Measurements from ENCODE around the gene GPA33.

Gene GPA33

DNA sequence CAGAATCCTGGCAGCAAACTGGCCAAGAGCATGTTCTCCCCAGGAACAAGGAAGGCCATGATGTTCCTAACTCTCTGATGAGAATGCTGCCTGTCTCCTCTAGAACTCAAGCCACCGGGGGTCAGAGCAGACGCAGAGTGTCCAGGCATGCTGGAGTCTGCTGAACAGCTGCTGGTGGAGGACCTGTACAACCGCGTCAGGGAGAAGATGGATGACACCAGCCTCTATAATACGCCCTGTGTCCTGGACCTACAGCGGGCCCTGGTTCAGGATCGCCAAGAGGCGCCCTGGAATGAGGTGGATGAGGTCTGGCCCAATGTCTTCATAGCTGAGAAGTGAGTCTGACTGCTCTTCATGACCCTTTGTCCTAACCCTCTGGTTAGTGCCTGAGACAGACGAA lies 27.0 kb upstream of the GPA33 start:
- no peak for DNase-seq (ENCODE audit: low spot score)

DNA sequence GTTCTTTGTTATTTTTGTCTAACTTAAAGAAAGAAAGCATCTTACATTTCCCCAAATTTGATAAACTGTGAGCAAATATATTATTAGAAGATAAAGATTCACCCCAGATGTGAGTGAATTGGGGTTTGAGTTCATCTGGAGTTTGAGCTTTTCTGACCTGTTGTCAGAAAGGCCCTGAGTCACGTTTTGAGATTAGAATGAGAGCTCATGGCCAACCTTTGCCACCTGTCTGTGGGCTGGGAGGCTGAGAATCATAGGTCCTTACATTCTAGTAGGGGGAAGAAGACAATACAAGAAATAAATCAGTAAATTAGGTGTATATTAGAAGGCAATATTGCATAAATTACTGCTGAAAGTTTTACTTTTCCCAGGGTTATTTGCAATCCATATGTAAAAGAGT lies 26.0 kb upstream of the GPA33 start:
- no peak for DNase-seq (ENCODE audit: low spot score)

DNA sequence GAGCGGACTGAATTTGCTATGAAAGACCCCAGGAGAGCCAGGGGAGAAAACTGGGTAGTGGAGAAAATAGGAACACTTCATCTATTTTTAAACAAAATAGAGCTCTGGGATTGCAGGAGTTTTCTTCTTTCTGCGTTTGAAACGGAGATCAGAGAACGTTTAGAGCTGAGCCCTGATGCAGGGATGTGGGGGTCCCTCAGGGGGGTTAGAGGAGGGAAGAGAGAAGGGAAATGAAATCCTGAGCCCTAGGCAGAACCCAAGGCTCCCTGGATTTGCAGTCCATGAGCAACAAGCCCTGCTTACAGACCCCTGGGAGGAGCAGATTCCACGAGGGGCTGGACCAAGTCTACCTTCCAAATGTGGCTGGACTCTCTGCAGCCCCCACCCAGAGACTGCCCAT lies 25.5 kb upstream of the GPA33 start:
- DNase-seq (ENCODE audit: low spot score) = no peak

DNA sequence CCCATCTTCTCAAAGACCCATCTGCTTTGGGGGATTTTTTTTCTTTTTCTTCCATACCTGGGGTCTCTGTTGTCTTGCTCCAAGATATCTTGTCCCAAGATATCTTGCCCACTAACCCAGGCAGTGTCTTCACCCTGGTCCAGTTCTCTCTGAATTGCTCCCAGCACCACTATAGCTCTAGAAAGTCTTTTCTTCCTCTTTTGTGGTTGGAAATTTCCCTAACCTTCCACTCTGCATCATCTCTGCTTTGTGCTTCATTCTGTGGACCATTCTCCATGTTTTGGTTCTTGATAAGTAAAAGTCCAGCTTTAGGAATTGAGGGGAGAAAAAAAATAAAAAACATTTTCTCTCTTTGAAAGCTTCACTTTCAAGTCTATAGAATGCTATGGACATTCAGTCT lies 24.5 kb upstream of the GPA33 start:
- no peak for DNase-seq (ENCODE audit: low spot score)

DNA sequence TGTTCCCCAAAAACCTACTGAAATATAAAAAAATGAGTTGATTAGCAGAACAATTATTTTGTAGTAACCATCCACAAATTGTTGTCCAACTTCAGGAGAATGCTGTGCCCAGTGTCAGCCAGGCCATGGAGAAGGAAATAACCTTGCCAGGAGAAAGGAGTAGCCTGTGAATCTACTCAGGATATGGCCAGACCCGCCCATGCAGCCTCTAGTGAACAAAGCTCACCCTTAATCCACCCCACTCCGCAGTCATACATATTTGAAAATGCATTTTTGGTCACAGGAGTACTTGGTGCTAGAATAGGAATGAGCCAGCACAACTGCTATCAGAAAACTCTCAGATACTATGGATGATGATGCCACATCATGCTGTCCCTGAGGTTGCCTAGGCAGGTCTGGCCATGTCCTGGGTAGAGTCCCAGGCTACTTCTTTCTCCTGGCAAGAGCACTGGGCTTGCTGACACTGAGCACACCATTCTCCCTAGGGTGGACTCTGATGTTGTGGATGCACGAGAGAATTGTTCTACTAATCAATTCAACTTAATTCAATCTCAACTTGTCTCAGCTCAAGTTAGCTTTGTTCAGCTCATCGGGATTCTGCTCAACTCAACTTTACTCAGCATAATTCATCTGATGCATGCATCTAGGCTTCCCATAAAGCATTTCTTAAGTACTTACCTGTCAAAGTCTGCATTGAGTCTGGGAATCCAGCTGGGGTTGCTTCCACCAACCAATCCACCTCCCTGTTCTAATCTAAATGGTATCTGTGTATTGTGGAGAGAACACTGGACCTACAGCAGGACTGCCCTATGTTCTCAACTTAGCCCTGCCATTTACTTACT lies 21.9 kb upstream of the GPA33 start:
- no peak for DNase-seq (ENCODE audit: low spot score)

DNA sequence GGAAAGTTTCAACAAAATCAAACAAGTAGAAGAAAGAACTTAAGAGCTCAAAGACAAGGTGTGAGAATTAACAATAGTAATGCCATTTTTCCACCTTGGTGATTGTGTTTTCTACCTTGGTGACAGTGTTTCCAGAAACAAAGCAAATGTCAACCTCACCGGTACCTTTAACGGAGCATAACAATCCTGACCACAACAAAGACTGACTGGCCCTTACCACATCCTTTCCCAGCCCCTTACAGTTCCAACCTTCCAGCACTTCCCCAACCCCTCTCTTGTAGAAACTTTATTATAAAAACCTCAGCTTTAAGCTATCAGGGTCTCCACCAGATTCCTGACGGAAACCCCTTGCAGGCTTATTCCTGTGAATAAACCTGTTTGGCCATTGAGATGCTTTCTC lies 20.4 kb upstream of the GPA33 start:
- no peak for DNase-seq (ENCODE audit: low spot score)

DNA sequence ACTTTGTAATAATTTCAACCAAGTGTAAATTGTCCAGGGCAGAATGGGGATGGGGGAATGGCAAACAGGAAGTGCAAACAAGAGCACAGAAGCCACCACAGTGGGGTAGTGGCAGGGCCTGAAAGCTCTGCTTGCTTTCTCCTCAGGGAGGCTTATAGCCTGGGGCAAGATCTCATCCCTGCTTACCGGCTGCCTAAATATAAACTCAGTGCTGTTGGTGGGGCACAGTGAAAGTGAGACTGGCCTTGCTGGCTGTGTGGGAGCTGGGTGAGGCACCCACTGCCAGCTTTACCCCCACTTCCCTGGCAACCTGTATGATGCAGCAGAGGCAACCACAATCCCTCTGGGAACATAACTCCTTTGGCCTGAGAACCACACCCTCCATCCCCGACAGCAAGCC lies 18.9 kb upstream of the GPA33 start:
- no peak for DNase-seq (ENCODE audit: low spot score)

DNA sequence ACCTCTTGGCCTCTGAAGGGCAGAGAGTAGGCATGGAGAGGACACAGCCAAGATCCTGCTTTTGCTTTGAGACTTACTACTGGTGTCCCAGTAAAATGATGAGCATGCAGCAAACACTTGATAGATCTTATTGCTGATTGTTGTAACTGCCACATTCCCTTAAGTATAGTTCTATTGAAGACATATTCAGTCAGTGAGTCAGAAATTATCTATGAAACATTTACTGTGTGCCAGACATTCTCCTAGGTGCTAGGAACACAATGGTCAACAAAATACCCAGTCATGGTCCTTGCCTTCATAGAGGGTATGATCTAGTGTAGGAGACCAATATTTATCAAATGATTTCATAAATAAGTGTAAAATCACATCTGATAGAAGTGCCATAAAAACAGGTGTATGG lies 17.3 kb upstream of the GPA33 start:
- no peak for DNase-seq (ENCODE audit: low spot score)

DNA sequence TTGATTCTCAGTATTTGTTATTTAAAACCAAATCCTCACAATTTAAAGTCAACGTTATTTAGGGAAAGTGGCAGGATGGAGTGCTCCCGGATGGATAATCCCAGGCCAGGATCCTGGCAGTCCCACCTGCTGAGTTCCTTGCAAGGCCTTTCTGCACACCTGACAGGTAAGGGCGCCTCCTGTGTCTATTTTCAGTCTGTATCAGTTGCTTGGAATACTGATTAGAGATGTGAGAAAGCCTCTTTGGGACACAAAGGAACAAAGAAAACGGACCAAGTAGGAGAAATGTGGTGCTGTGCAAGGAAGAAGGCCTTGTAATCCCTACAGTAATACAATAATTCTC lies 15.9 kb upstream of the GPA33 start:
- no peak for DNase-seq (ENCODE audit: low spot score)

DNA sequence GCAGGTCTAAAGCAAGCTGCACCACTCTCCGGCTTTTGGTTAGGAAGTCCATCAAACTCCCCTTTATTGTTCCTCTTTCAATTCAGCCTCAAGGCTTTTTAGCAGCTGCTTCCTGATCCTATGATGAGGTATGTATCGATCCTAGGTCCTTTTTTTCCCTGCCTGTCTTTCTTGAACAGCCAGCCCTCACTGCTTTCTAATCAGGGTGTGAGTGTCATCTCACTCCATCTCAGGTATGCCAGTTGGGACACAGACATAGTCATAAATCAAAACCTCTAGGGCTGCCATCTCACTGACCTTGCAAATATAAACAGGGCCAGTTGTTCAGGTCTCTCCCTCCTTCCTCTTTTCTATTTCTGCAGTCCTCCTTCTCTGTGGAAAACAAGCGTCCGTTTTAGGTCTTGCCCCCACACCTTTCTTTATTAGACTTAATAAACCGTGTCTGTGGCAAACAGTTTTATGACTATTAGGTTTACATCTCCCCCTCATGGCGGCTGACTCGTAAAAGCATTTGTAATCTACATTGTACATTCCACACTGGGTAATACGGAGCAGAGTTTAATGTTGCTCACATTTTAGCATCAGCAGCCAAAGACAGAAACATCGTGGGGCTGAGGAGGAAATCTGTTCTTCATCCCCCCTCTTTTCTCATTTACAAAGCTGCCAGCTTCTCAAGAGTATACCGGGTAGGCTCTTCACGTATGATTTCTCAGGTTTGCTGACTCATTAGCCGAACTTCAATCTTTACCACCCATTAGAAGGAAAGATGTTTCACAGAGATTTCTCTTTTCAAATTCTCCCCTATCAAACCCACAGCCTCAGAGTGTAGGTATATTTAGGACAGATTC lies 15.3 kb upstream of the GPA33 start:
- DNase-seq (ENCODE audit: low spot score) = no peak

DNA sequence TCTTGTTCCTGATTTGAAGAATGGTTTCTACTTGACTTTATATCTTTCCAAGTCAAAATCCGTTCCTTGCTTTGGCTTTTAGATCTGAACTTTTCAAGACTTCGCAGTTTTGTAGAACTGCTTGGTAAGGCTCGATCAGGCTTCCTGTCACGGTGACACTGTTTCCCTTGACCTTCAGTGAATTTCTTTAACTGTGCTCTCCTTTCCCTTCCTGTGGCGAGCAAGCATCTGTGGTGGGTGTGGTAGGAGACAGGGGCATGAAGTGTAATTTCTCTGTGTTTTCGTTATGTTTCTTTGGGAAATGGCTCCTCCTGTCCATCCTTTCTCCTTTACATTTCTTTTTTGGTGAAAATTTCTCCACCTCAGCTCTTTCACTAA lies 14.1 kb upstream of the GPA33 start:
- no peak for DNase-seq (ENCODE audit: low spot score)

DNA sequence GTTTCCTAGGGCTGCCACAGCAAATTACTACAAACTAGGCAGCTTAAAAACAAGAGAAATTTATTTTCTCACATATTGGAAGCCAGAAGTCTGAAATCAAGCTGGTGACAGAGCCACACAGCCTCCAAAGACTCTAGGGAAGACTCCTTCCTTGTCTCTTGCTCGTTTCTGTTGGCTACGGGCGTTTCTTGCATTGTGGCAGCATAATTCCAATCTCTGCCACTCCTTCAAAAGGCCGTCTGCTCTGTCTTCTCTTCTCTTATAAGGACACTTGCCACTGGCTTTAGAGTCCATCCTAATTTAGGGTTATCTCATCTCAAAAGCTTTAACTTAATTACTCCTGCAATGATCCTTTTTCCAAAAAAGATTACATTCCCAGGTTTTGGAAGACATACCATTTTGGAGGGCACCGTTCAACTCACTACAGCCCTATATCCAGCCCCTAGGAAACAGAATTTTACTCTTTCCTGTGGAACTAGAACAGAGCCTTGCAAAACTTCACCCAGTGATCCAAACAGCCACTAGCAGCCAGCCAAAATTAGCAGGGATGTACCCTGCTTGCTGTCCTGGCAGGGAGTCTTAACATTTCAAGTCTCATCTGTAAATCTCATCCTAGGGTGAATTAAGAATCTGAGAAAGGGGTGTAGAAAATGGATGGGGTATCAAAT lies 12.9 kb upstream of the GPA33 start:
- DNase-seq (ENCODE audit: low spot score) = no peak

DNA sequence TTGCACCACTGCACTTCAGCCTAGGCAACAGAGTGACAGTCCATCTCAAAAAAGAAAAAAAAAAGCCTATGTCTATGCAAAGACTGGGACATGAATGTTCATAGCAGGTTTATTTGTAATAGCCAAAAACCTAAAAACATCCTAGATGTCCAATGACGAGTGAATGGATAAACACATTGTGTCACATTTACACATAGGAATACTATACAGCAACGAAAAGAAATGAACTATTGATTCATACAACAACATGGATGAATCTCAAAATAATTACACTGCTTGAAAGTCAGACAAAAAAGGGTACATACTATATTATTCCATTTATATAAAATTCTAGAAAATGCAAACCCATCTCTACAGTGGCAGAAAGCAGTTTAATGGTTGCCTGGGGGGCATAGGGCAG lies 11.6 kb upstream of the GPA33 start:
- no peak for DNase-seq (ENCODE audit: low spot score)

DNA sequence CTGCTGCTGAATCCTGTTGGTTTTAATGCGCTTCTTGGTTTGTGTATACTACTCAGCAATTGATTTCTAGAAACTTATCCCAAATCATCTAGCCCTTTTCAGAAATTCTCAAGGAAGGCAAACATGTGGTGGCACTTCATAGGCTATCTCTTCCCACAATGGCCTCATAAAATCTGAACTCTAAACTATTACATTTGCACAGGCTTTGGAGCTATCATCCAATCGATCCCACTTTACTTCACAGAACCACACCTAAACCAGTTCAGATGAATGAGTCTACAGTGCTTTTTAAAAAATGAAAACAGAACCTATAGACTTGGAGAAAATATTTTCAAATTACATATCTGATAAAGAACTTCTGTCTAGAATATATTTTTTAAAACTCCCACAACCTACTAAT lies 10.6 kb upstream of the GPA33 start:
- no peak for DNase-seq (ENCODE audit: low spot score)

DNA sequence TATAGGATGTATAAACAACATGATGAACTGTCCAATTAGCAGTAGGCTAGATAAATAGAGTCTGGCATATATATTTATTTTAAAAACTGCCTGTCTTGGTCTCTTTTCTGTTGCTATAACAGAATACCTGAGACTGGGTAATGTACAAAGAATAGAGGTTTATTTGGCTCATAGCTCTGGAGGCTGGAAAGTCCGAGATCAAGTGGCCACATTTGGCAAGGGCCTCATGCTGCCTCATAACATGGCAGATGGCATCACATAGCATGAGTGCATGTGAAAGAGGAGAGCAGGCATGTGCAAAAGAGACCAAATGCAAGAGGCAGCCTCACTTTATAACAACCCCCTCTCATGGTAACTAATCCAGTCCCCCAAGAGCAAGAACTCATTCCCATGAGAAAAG lies 9.7 kb upstream of the GPA33 start:
- DNase-seq (ENCODE audit: low spot score) = no peak

DNA sequence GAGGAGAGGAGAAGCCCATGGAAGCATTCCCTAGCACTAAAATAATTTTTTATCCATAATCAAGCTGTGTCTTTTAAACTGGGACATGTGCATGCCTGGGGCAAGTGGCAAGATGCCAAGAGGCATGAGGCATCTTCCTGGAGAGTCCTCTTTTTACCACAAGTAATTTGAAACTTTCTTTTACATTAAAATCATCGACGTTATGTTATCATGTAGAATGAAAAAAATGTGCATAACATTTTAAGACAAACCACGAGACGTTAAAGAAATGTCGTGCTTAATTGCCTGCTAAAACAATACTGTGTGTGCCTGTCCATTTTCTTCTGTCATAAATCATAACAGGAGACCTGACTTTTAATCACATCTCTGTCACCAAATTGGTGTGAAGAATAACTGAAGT lies 5.2 kb upstream of the GPA33 start:
- DNase-seq (ENCODE audit: low spot score) = no peak

DNA sequence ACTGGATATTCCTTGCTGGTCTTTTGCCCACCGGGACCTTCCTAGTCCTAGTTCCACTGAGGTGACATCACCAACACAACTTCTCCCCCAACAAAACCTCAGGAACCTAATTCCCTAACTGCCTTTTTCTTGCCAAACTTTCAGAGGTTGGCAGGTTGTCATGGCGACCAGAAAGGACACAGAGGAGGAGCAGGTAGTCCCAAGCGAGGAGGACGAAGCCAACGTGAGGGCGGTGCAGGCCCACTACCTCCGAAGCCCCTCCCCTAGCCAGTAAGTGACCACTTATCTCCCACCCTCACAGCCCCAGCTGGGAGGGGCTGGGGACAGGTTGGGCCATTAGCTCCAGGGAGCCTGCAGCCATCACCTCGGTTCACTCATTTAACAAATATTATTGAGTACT lies 4.5 kb upstream of the GPA33 start:
- DNase-seq (ENCODE audit: low spot score) = no peak

DNA sequence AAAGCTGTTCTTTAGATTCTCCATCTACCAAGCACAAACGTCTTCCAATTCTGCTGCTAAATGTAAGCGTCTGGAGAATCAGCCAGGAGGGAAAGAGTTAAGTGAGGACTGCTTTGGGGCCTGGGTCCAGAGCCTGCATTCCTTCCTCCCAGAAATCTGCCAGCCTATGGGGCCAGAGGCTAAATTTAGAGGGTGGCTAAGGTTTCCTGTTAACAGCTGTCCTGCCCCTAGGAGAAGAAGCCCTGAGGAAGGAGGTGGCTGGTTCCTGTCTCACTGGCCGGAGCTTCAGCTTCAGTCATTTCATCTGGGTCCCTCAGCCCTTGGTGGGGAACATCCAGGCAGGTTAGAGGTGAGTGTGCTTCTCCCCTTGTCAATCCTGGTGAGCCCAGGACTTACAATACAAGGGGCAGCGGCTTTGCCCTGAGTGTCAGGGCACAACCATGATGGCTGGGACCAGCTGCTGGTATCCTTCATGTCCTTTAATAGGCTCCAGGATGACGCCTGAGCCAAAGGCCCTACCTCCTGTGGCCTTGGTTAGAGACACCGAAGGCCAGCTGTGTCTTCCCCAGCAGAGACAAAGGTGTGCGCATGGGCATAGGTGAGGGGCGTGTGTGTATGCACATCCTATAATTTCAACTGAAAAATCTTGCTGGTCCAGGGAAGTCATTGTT lies 3.8 kb upstream of the GPA33 start, which contains the start of gene STYXL2:
Gene STYXL2 (plus strand): TSS at position 230 of the 671 bp plus-strand sequence. CDS start 775 bp downstream, outside the sequence.
- no peak for DNase-seq (ENCODE audit: low spot score)

DNA sequence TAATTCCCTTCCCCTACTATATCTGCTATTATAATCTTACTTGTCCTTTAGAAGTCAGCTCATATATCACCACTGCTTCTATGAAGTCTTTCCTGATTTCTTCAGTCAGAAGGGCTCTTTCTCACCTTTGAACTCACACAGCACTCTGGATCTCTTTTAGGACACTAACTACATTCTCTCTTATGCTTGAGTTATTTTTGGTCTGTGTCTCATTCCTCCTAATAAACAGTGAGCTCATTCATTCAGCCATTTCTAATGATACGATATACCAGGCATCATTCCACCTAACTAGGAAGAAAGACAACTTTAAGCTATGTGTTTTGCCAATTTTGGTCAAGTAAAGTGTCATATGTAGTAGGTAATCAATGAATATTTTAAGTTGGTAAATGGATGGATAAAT lies 2.5 kb upstream of the GPA33 start:
- DNase-seq (ENCODE audit: low spot score) = no peak

DNA sequence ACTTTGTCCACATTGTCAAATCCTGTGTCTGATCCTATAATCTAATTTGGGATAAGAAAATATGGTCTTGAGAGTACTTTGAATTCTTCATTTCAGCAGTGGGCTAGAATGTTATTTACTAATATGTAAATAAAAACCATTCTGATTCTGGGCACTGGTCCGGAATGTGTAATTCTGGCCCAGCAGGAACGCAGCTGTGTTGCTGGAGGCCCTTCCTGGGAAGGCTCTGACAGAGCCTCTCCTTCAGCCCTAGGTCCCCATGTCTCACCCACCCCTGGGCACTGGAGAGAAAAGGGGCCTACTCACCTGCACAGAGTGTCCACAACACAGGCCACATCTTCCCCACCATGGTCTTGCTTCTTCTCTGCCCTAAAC lies 251 bp downstream of the GPA33 start:
- DNase-seq (ENCODE audit: low spot score) = no peak

DNA sequence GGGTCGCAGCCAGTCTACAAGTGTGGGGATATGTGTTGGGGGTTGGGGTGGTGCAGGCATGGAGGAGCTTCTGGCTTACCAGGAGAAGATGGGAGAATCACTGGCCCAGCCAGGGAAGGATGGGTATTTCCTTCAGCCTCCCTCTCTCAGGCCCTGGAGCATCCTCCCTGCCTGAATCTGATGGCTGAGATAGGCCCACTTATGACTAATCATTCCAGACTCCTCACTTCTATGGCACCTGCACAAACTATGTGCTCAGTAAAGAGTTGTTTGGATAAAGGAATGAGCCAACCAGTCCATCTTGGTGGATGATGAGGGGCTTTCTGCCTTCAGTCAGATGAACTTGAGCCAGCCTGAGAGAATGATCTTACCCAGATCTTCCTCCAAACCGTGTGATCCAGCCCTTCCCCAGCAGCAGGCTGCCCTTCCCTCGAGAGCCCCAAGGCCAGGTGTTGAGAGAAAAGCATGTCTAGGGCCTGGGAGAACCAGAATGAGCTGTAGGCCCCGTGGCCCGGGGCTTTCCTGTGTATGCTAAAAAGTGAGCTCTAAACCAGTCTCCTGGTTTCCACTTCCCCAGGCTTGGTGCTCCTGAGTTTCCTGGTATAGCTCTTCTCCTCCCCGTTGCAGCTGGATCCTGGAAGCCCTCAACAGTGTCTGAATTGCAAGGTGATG lies 1.3 kb downstream of the GPA33 start:
- DNase-seq (ENCODE audit: low spot score) = no peak

DNA sequence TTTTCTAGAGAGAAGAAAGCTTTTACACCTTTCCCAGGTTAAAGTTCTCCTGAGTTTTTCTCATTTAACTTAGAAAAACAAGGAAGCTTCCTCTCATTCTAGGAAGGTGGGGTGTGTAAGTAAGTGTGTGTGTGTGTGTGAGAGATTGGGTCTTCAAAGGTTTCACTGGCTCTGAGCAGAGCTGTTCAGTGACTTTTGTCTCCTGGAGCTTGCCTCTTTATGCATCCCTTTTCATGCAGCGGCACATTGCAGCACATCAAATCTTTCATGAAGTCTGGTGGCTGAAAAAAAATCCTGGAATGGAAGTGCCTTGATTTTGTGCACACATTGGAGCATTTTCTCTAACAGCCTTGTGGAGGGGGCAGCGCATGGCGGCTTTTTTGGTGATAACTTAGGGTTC lies 3.4 kb downstream of the GPA33 start:
- DNase-seq (ENCODE audit: low spot score) = no peak
